Measurements from ENCODE around the gene ZNF514. TPM values are rescaled to one million over a fixed set of nuclear protein-coding genes. Genes with fewer than 3 reads are reported as not detected.

ZNF514 gene
- total and polyA plus RNA-seq, 2 of the 8 experiments (the other 6 are each of a cell fraction or from before 2014, with no cell fraction given), result 5.3 to 13.3 TPM

DNA sequence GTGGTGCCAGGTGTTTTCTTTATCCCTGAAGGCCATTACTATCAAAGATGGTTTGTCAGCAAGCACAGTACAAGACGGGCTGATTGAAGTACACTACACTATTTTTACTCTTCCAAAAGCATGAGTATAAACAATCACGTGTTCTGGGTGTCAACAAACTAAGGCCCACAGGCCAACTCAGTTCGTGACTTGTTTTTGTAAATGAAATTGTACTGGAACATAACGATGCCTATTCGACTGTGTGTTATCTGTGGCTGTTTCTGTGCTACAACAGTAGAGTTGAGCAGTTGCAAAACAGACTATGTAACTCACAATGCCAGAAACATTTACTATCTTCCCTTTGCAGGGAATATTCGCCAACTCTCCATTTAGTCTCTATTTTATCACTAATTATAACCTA lies 50.4 kb downstream of the ZNF514 start:
- CTCF ChIA-PET (ENCODE audit: partially characterized antibody), result interaction anchor here (0.7 to 1.2 kb wide), 2 partner anchors 12 to 29 kb away, joined by 3 read pairs; partner anchors contain the start of gene MRPS5
- H3K23me2 ChIP-seq (ENCODE audit: low read depth, low read length), result no peaks in the 10 kb centered on the region
- H3K18ac ChIP-seq (ENCODE audit: extremely low read depth, low read length), result no peak overlapping the region
- no peak overlapping the region for H2BK15ac ChIP-seq (ENCODE audit: low read length)
- no peak overlapping the region for H4K8ac ChIP-seq (ENCODE audit: extremely low read depth, insufficient read depth, low read length)
- H2BK12ac ChIP-seq (ENCODE audit: low read depth, low read length), result no peak overlapping the region
- H3K9me3 ChIP-seq (ENCODE audit: insufficient read depth in 2 of 2, low read depth in 1 of 2, low read length in 1 of 2), result no peaks in the 10 kb centered on the region
- H2AFZ ChIP-seq (ENCODE audit: low read length), result no peak overlapping the region
- no peak overlapping the region for H3K14ac ChIP-seq (ENCODE audit: insufficient read length)
- POLR2A ChIA-PET (ENCODE audit: partially characterized antibody), result no interaction called here
- no peaks in the 10 kb centered on the region for H3K79me2 ChIP-seq (ENCODE audit: control insufficient read depth in 1 of 2, insufficient read depth in 2 of 2, low read length in 2 of 2)
- DNase-seq (ENCODE audit: low read depth in 1 of 2, low spot score in 2 of 2) (no peak), FAIRE-seq (no peak)
- H3K27ac ChIP-seq (ENCODE audit: low read depth, low read length), result no peak overlapping the region
- H3K4me2 ChIP-seq (ENCODE audit: insufficient read depth in 1 of 2, low read depth in 2 of 2, low read length in 2 of 2), result no peak overlapping the region
- no peak overlapping the region for H3K4me3 ChIP-seq (ENCODE audit: extremely low read depth in 1 of 4, insufficient read depth in 2 of 4, low read depth in 3 of 4, low read length in 4 of 4)
- no peak overlapping the region for H2AK5ac ChIP-seq (ENCODE audit: low read depth, low read length)
- H4K5ac ChIP-seq (ENCODE audit: insufficient read length, low read depth, low read length), result no peak overlapping the region
- H4K20me1 ChIP-seq (replicated peaks in 1 of 2; ENCODE audit: control insufficient read depth in 1 of 2, insufficient read depth in 2 of 2, low read length in 2 of 2), result peaks cover 0 to 2% of the 10 kb centered on the region in 2 experiments
- H3K27me3 ChIP-seq (replicated peaks in 1 of 4; ENCODE audit: control insufficient read depth in 3 of 4, extremely low read depth in 1 of 4, insufficient read depth in 3 of 4, low read length in 3 of 4), result no peaks in the 10 kb centered on the region
- H2BK120ac ChIP-seq (replicated peaks; ENCODE audit: low read depth, low read length), result no peak overlapping the region
- no peak overlapping the region for H3K4ac ChIP-seq (replicated peaks; ENCODE audit: insufficient read length, low read depth, low read length)
- no peak overlapping the region for H3K23ac ChIP-seq (ENCODE audit: insufficient read length)
- no peak overlapping the region for H3K56ac ChIP-seq (replicated peaks; ENCODE audit: insufficient read length, low read depth, low read length)
- peaks cover 5 to 60% (median 37%) of the 10 kb centered on the region in 4 experiments for H3K36me3 ChIP-seq (ENCODE audit: control insufficient read depth in 2 of 4, insufficient read depth in 4 of 4, low read length in 3 of 4)
- no peak for TF ChIP-seq CEBPB (IDR thresholded peaks at IDR 0.05; ENCODE audit: low read depth, low read length)
- WGBS, 2 experiments (ENCODE audit: extremely low coverage in 1 of 2, insufficient coverage in 1 of 2, insufficient read length in 1 of 2, insufficient replicate concordance in 2 of 2, low coverage in 1 of 2, low lambda C conversion rate in 2 of 2, missing lambda C conversion rate in 1 of 2), result 93% methylated on average over 6 of the region's 6 CpGs; no CpG with 5 or more reads in 1 of the 2 experiments
- H3K4me1 ChIP-seq (replicated peaks in 1 of 4; ENCODE audit: control insufficient read depth in 3 of 4, insufficient read depth in 4 of 4, low read length in 3 of 4), result no peaks in the 10 kb centered on the region
- no peaks in the 10 kb centered on the region for H3K79me1 ChIP-seq (ENCODE audit: low read depth, low read length)
- no peak overlapping the region for H2BK5ac ChIP-seq (ENCODE audit: low read depth, low read length)
- no peak overlapping the region for H2BK20ac ChIP-seq (ENCODE audit: low read length)
- no peak overlapping the region for H3K9ac ChIP-seq (replicated peaks in 1 of 4; ENCODE audit: extremely low read depth in 1 of 4, low read depth in 3 of 4, low read length in 3 of 4)
- H4K91ac ChIP-seq (replicated peaks; ENCODE audit: insufficient read length, low read length), result no peak overlapping the region

All from H1 (cell line).